ENCODE measurements around the gene SND1.
A peak's percentile ranks its signal among the peaks of the same experiment; 100 is the strongest.

DNA sequence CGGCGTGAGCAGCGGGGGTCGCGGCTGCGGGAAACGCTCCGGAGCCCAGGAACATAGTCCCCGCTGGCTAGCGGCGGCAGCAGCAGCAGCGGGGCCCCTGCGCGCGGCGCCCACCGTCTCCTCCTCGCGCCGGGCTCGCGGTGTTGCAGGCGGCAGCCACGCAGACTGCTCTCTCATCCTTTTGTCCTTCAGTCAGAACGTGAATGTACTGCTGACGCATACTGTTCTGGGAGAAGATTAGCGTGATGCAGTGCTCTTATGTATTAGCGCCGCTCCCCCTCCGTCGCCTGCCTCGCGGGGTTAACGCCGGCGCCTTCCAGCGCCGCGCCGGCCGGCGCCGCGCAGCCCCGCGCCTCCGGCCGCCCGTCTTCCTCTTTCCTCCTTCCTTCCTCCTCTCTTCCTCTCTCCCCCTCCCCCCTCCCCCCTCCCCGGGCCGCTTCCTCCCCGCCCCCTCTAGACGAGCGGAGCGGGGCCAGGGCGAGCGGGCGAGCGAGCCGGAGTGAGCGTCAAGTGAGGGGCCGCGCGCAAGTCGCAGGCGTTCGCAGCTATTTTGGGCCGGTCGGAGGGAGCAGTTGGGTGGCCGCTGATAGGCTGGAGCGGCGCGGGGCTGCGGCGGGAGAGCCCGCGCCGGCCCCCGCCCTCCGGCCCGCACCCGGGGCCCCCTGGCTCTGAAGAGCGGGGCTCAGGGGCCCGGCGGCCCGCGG lies 380.1 kb downstream of the SND1 start:
- TF ChIP-seq CTCF (IDR thresholded peaks at IDR 0.05; ENCODE audit: low read length), result peak; percentile 31; the same call in 1 of the 2 replicates
- TF ChIP-seq EZH2 (IDR thresholded peaks at IDR 0.05; ENCODE audit: borderline replicate concordance, low read length), result no peak

Measured in OCI-LY1 (cell line).